CD14-positive monocyte (primary cell): ENCODE measurements around the gene WDFY3. TPM values are rescaled to one million over a fixed set of nuclear protein-coding genes. Genes with fewer than 3 reads are reported as not detected.

Source experiments
- DNase-seq, 3 donors: peaks; one replicate each; pipeline ENCODE4 v3.0.0-alpha.2; 2011 to 2022
- H2AFZ ChIP-seq: 2 replicates; pipeline ENCODE4 v1.6.0; 2012; ENCODE audit warnings: mild to moderate bottlenecking, low read depth, low read length, inconsistent platforms; ENCODE audit not compliant: insufficient read depth, poor library complexity, severe bottlenecking
- H3K27ac ChIP-seq, 2 donors: 1 replicate in 1 of 2; 2 replicates in 1 of 2; pipeline ENCODE4 v1.5.1; 2012 to 2013; ENCODE audit warnings: low read length in 2 of 2, control low read depth in 1 of 2, inconsistent platforms in 1 of 2, low read depth in 1 of 2, mild to moderate bottlenecking in 1 of 2
- H3K27me3 ChIP-seq, 2 donors: one replicate each; pipeline versions ENCODE4 v1.6.0 to v1.6.1; 2011 to 2013; ENCODE audit warnings: low read length in 2 of 2; ENCODE audit not compliant: control insufficient read depth in 2 of 2, insufficient read depth in 2 of 2
- H3K36me3 ChIP-seq, 2 donors: replicated peaks in 1 of 2; 1 replicate in 1 of 2; 2 replicates in 1 of 2; pipeline versions ENCODE4 v1.5.1 to v1.6.1; 2012 to 2013; ENCODE audit warnings: low read length in 2 of 2, control low read depth in 1 of 2, inconsistent platforms in 1 of 2, mild to moderate bottlenecking in 1 of 2; ENCODE audit not compliant: insufficient read depth in 2 of 2, control insufficient read depth in 1 of 2
- H3K4me1 ChIP-seq, 2 donors: 1 replicate in 1 of 2; 2 replicates in 1 of 2; pipeline versions ENCODE4 v1.5.1 to v1.6.1; 2012 to 2013; ENCODE audit warnings: low read length in 2 of 2, control low read depth in 1 of 2, inconsistent platforms in 1 of 2, mild to moderate bottlenecking in 1 of 2, moderate library complexity in 1 of 2; ENCODE audit not compliant: insufficient read depth in 2 of 2, control insufficient read depth in 1 of 2
- H3K4me2 ChIP-seq: replicated peaks from 2 replicates; pipeline ENCODE3; 2012; ENCODE audit warnings: low read length, moderate library complexity, mild to moderate bottlenecking; ENCODE audit not compliant: poor library complexity, severe bottlenecking; ENCODE audit errors: extremely low read depth
- H3K4me3 ChIP-seq, 3 experiments: fragments of 200-600 bp in 1 of 3; sonication (generic) in 1 of 3; replicated peaks in 1 of 3; 1 replicate in 2 of 3; 2 replicates in 1 of 3; pipeline ENCODE4 v1.5.1; 2011 to 2013; ENCODE audit warnings: low read length in 3 of 3, mild to moderate bottlenecking in 3 of 3, control low read depth in 2 of 3, low read depth in 2 of 3, inconsistent platforms in 1 of 3, moderate library complexity in 1 of 3
- H3K79me2 ChIP-seq: 2 replicates; pipeline ENCODE4 v1.6.0; 2012; ENCODE audit warnings: mild to moderate bottlenecking, control low read depth, inconsistent platforms, low read length, moderate library complexity; ENCODE audit not compliant: insufficient read depth
- H3K9ac ChIP-seq: 2 replicates; pipeline ENCODE4 v1.6.0; 2017; ENCODE audit warnings: low read length, mild to moderate bottlenecking; ENCODE audit not compliant: insufficient read depth, poor library complexity, severe bottlenecking
- H3K9me3 ChIP-seq, 2 donors: replicated peaks in 1 of 2; 1 replicate in 1 of 2; 2 replicates in 1 of 2; pipeline versions ENCODE4 v1.5.1 to v1.6.1; 2012 to 2013; ENCODE audit warnings: low read length in 2 of 2, control low read depth in 1 of 2; ENCODE audit not compliant: control insufficient read depth in 1 of 2, insufficient read depth in 1 of 2
- H4K20me1 ChIP-seq: 2 replicates; pipeline ENCODE4 v1.6.0; 2012; ENCODE audit warnings: mild to moderate bottlenecking, low read length, control low read depth, moderate library complexity; ENCODE audit not compliant: insufficient read depth
- H3K27ac Mint-ChIP-seq, 7 donors: one replicate each; pipeline ENCODE4 v1.8.0; 2020; ENCODE audit warnings: mild to moderate bottlenecking in 7 of 7, mixed read lengths in 7 of 7, moderate library complexity in 6 of 7, inconsistent platforms in 2 of 7
- H3K27me3 Mint-ChIP-seq, 3 donors: one replicate each; pipeline ENCODE4 v1.8.0; 2021 to 2022; ENCODE audit warnings: low read depth in 3 of 3, mild to moderate bottlenecking in 3 of 3, mixed read lengths in 3 of 3, moderate library complexity in 3 of 3, inconsistent platforms in 1 of 3
- H3K36me3 Mint-ChIP-seq, 2 donors: one replicate each; pipeline ENCODE4 v1.8.0; 2020; ENCODE audit warnings: mixed read lengths in 2 of 2, inconsistent platforms in 1 of 2, mild to moderate bottlenecking in 1 of 2
- H3K4me1 Mint-ChIP-seq: one replicate; pipeline ENCODE4 v1.8.0; 2020; ENCODE audit warnings: mild to moderate bottlenecking, mixed read lengths
- H3K4me3 Mint-ChIP-seq, 2 donors: one replicate each; pipeline ENCODE4 v1.8.0; 2020; ENCODE audit warnings: mild to moderate bottlenecking in 2 of 2, mixed read lengths in 2 of 2, moderate library complexity in 1 of 2
- H3K9me3 Mint-ChIP-seq, 7 donors: one replicate each; pipeline ENCODE4 v1.8.0; 2020 to 2022; ENCODE audit warnings: mixed read lengths in 7 of 7, mild to moderate bottlenecking in 6 of 7, moderate library complexity in 6 of 7, inconsistent platforms in 2 of 7
- CTCF ChIP-seq: fragments of 200-600 bp; IDR thresholded peaks from one replicate; pipeline ENCODE4 v1.8.0; 2022; ENCODE audit warnings: antibody characterized with exemption, mild to moderate bottlenecking
- WGBS: methylation state at CpG from one replicate; pipeline ENCODE4 v1.1.5; 2013; ENCODE audit warnings: missing lambda C conversion rate; ENCODE audit not compliant: insufficient coverage; 5-methylcytosine and 5-hydroxymethylcytosine counted together
- intact Hi-C, 2 donors: fragments of 100-400 bp; cut with micrococcal nuclease; formaldehyde crosslinking; loops; one replicate each; pipeline versions ENCODE4 v1.15.0 to v1.15.1; 2023
- polyA plus RNA-seq, 3 donors: library from polyadenylated mRNA; depleted of rRNA in 1 of 3; unstranded in 2 of 3; stranded (reverse) in 1 of 3; fragments of 300-500 nt in 2 of 3; fragments of >200 nt in 1 of 3; fragmentation: Illumina TruSeq in 2 of 3; gene quantifications; 1 replicate in 2 of 3; 2 replicates in 1 of 3; pipeline ENCODE4 v1.2.3, GENCODE V29; 2012 to 2021

Gene WDFY3
- polyA plus RNA-seq, 3 donors: 5.6 to 35.5 (median 5.9) TPM

DNA sequence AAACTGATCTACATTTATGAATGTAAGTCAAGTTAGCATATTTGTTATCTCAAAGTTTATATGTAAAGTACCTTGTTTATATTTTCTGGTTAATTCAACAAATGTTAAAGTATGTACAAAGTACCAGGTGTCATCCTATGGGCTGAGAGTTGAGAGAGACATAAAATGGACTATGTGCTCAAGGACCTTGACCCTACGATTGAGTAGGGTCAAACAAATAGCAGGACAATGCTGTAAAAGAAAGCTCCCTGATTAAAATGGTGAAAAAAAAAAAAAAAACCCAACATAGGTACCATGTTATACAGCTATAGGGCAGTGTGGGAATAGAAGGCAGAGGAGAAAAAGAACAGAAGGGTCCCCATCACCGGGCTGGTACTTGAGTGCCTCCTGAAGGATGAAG, 260.2 kb downstream of the WDFY3 start:
- no peak for DNase-seq
- Histone ChIP-seq H3K4me1 (no peaks in the 10 kb centered on the region), H3K9me3 (no peaks in the 10 kb centered on the region), H3K36me3 (peaks cover 94 to 100% of the 10 kb centered on the region in 2 donors), H2AFZ (no peak overlapping the region), H3K27ac (no peak overlapping the region), H3K79me2 (no peaks in the 10 kb centered on the region), H3K4me2 (no peak overlapping the region), H4K20me1 (no peaks in the 10 kb centered on the region), H3K4me3 (no peak overlapping the region), H3K9ac (no peak overlapping the region), H3K27me3 (no peaks in the 10 kb centered on the region)
- H3K27ac Mint-ChIP-seq: no peak overlapping the region
- intact Hi-C loops: no loop called here
- peaks cover 80 to 84% of the 10 kb centered on the region in 2 donors for H3K36me3 Mint-ChIP-seq
- no peaks in the 10 kb centered on the region for H3K4me1 Mint-ChIP-seq
- H3K4me3 Mint-ChIP-seq: no peak overlapping the region
- no peak for TF ChIP-seq CTCF
- H3K9me3 Mint-ChIP-seq: peaks cover 0 to 4% (median 0%) of the 10 kb centered on the region in 7 donors
- no CpG with 5 or more reads among the region's 2 CpGs for WGBS
- no peaks in the 10 kb centered on the region for H3K27me3 Mint-ChIP-seq

DNA sequence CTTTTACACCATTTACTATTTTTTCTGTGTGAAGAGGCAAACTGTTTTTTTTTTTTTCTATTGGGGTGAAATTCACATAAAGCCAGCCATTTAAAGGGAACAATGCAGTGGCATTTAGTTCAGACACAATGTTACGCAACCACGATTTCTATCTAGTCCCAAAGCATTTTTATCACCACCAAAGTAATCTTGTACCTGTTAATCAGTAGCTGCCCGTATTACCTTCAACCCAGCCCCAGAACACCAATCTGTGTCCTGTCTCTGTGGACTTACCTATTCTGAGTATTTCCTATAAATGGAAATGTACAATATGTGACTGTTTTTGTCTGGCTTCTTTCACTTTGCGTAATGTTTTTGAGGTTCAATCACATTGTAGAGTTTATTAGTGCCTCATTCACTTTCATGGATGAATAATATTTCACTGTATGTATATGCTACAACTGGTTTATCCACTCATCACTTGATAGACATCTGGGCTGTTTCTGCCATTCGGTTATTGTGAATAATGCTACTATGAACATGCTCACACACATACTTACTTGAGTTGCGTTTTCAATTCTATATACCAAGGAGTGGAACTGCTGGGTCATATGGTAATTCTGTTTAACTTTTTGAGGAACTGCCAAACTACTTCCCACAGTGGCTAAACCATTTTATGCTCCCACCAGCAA, 267.4 kb downstream of the WDFY3 start:
- H3K27ac Mint-ChIP-seq: peak overlapping the region in 2 of 7 donors; percentile 4 to 57

More for the DNA sequence above, 267.4 kb downstream of the WDFY3 start:
- Histone ChIP-seq H3K9me3 (no peaks in the 10 kb centered on the region), H3K79me2 (no peaks in the 10 kb centered on the region), H3K9ac (no peak overlapping the region), H3K27me3 (no peaks in the 10 kb centered on the region), H3K4me2 (no peak overlapping the region), H2AFZ (no peak overlapping the region), H4K20me1 (no peaks in the 10 kb centered on the region), H3K27ac (peak overlapping the region in 1 of 2 donors; percentile 54), H3K36me3 (peaks cover 85 to 94% of the 10 kb centered on the region in 2 donors), H3K4me1 (no peaks in the 10 kb centered on the region), H3K4me3 (no peak overlapping the region)
- TF ChIP-seq CTCF: no peak
- intact Hi-C loops: no loop called here
- H3K36me3 Mint-ChIP-seq: peaks cover 83 to 86% of the 10 kb centered on the region in 2 donors
- H3K4me1 Mint-ChIP-seq: peaks cover 7% of the 10 kb centered on the region
- WGBS: no CpG with 5 or more reads among the region's 6 CpGs
- peaks cover 0 to 4% (median 0%) of the 10 kb centered on the region in 7 donors for H3K9me3 Mint-ChIP-seq
- no peak for DNase-seq
- no peak overlapping the region for H3K4me3 Mint-ChIP-seq
- H3K27me3 Mint-ChIP-seq: no peaks in the 10 kb centered on the region
